ENCODE measurements around the gene FXYD5.

FXYD5 gene

GRCh38 chr19:35204799-35205732 lies 50.5 kb downstream of the FXYD5 start:
- H3K4me3 ChIP-seq (ENCODE audit: insufficient read depth, low read depth, low read length), result no peak overlapping the region
- H3K27ac ChIP-seq (ENCODE audit: insufficient read depth, low read depth, low read length, poor library complexity, severe bottlenecking), result no peak overlapping the region
- WGBS, 2 experiments, result 78 to 79% methylated on average over 13 of the region's 13 CpGs
- no peaks in the 10 kb centered on the region for H3K9me3 ChIP-seq (ENCODE audit: control insufficient read depth, low read length)
- no peaks in the 10 kb centered on the region for H3K36me3 ChIP-seq (ENCODE audit: control insufficient read depth, insufficient read depth, low read length)
- peaks cover 9% of the 10 kb centered on the region for H3K4me1 ChIP-seq (ENCODE audit: control insufficient read depth, insufficient read depth, low read length)
- no peaks in the 10 kb centered on the region for H3K27me3 ChIP-seq (ENCODE audit: control insufficient read depth, insufficient read depth, low read length, poor library complexity, severe bottlenecking)

- no peak overlapping the region for H3K27ac ChIP-seq (ENCODE audit: insufficient read depth, low read depth, low read length, poor library complexity, severe bottlenecking)
- no peaks in the 10 kb centered on the region for H3K9me3 ChIP-seq (ENCODE audit: control insufficient read depth, low read length)
- 85 to 87% methylated on average over 6 of the region's 6 CpGs for WGBS, 2 experiments
- no peaks in the 10 kb centered on the region for H3K27me3 ChIP-seq (ENCODE audit: control insufficient read depth, insufficient read depth, low read length, poor library complexity, severe bottlenecking)
- no peak overlapping the region for H3K4me3 ChIP-seq (ENCODE audit: insufficient read depth, low read depth, low read length)
- peaks cover 9% of the 10 kb centered on the region for H3K4me1 ChIP-seq (ENCODE audit: control insufficient read depth, insufficient read depth, low read length)
- H3K36me3 ChIP-seq (ENCODE audit: control insufficient read depth, insufficient read depth, low read length), result no peaks in the 10 kb centered on the region
Observed at GRCh38 chr19:35205733-35206323, 51.3 kb downstream of the FXYD5 start.

GRCh38 chr19:35206379-35206778 lies 51.8 kb downstream of the FXYD5 start:
- 92 to 93% methylated on average over 5 of the region's 5 CpGs for WGBS, 2 experiments
- H3K4me3 ChIP-seq (ENCODE audit: insufficient read depth, low read depth, low read length), result no peak overlapping the region
- no peaks in the 10 kb centered on the region for H3K36me3 ChIP-seq (ENCODE audit: control insufficient read depth, insufficient read depth, low read length)
- H3K9me3 ChIP-seq (ENCODE audit: control insufficient read depth, low read length), result no peaks in the 10 kb centered on the region
- H3K4me1 ChIP-seq (ENCODE audit: control insufficient read depth, insufficient read depth, low read length), result peaks cover 9% of the 10 kb centered on the region
- no peaks in the 10 kb centered on the region for H3K27me3 ChIP-seq (ENCODE audit: control insufficient read depth, insufficient read depth, low read length, poor library complexity, severe bottlenecking)
- no peak overlapping the region for H3K27ac ChIP-seq (ENCODE audit: insufficient read depth, low read depth, low read length, poor library complexity, severe bottlenecking)

GRCh38 chr19:35206855-35207254 lies 52.3 kb downstream of the FXYD5 start:
- Histone ChIP-seq H3K4me3 (ENCODE audit: insufficient read depth, low read depth, low read length) (no peak overlapping the region), H3K9me3 (ENCODE audit: control insufficient read depth, low read length) (no peaks in the 10 kb centered on the region), H3K36me3 (ENCODE audit: control insufficient read depth, insufficient read depth, low read length) (no peaks in the 10 kb centered on the region), H3K27ac (ENCODE audit: insufficient read depth, low read depth, low read length, poor library complexity, severe bottlenecking) (no peak overlapping the region), H3K4me1 (ENCODE audit: control insufficient read depth, insufficient read depth, low read length) (peaks cover 9% of the 10 kb centered on the region), H3K27me3 (ENCODE audit: control insufficient read depth, insufficient read depth, low read length, poor library complexity, severe bottlenecking) (no peaks in the 10 kb centered on the region)
- WGBS, 2 experiments, result 90 to 93% methylated on average over 1 of the region's 1 CpG

GRCh38 chr19:35207391-35207871 lies 52.9 kb downstream of the FXYD5 start:
- Histone ChIP-seq H3K9me3 (ENCODE audit: control insufficient read depth, low read length) (no peaks in the 10 kb centered on the region), H3K4me3 (ENCODE audit: insufficient read depth, low read depth, low read length) (no peak overlapping the region), H3K27ac (ENCODE audit: insufficient read depth, low read depth, low read length, poor library complexity, severe bottlenecking) (no peak overlapping the region), H3K4me1 (ENCODE audit: control insufficient read depth, insufficient read depth, low read length) (peaks cover 9% of the 10 kb centered on the region), H3K36me3 (ENCODE audit: control insufficient read depth, insufficient read depth, low read length) (no peaks in the 10 kb centered on the region), H3K27me3 (ENCODE audit: control insufficient read depth, insufficient read depth, low read length, poor library complexity, severe bottlenecking) (no peaks in the 10 kb centered on the region)
- WGBS, 2 experiments, result 89 to 94% methylated on average over 6 to 8 of the region's 8 CpGs

GRCh38 chr19:35208121-35208520 lies 53.6 kb downstream of the FXYD5 start:
- peaks cover 9% of the 10 kb centered on the region for H3K4me1 ChIP-seq (ENCODE audit: control insufficient read depth, insufficient read depth, low read length)
- no peaks in the 10 kb centered on the region for H3K36me3 ChIP-seq (ENCODE audit: control insufficient read depth, insufficient read depth, low read length)
- no peaks in the 10 kb centered on the region for H3K9me3 ChIP-seq (ENCODE audit: control insufficient read depth, low read length)
- H3K27me3 ChIP-seq (ENCODE audit: control insufficient read depth, insufficient read depth, low read length, poor library complexity, severe bottlenecking), result no peaks in the 10 kb centered on the region
- H3K4me3 ChIP-seq (ENCODE audit: insufficient read depth, low read depth, low read length), result no peak overlapping the region
- 88 to 89% methylated on average over 8 of the region's 8 CpGs for WGBS, 2 experiments
- H3K27ac ChIP-seq (ENCODE audit: insufficient read depth, low read depth, low read length, poor library complexity, severe bottlenecking), result no peak overlapping the region

GRCh38 chr19:35209646-35210045 lies 55.1 kb downstream of the FXYD5 start:
- Histone ChIP-seq H3K4me1 (ENCODE audit: control insufficient read depth, insufficient read depth, low read length) (peaks cover 5% of the 10 kb centered on the region), H3K9me3 (ENCODE audit: control insufficient read depth, low read length) (no peaks in the 10 kb centered on the region), H3K27ac (ENCODE audit: insufficient read depth, low read depth, low read length, poor library complexity, severe bottlenecking) (no peak overlapping the region), H3K36me3 (ENCODE audit: control insufficient read depth, insufficient read depth, low read length) (no peaks in the 10 kb centered on the region), H3K27me3 (ENCODE audit: control insufficient read depth, insufficient read depth, low read length, poor library complexity, severe bottlenecking) (no peaks in the 10 kb centered on the region), H3K4me3 (ENCODE audit: insufficient read depth, low read depth, low read length) (no peak overlapping the region)
- 96 to 98% methylated on average over 4 of the region's 4 CpGs for WGBS, 2 experiments

- no peaks in the 10 kb centered on the region for H3K9me3 ChIP-seq (ENCODE audit: control insufficient read depth, low read length)
- H3K4me1 ChIP-seq (ENCODE audit: control insufficient read depth, insufficient read depth, low read length), result no peaks in the 10 kb centered on the region
- H3K27ac ChIP-seq (ENCODE audit: insufficient read depth, low read depth, low read length, poor library complexity, severe bottlenecking), result no peak overlapping the region
- 92 to 94% methylated on average over 7 of the region's 7 CpGs for WGBS, 2 experiments
- no peak overlapping the region for H3K4me3 ChIP-seq (ENCODE audit: insufficient read depth, low read depth, low read length)
- no peaks in the 10 kb centered on the region for H3K36me3 ChIP-seq (ENCODE audit: control insufficient read depth, insufficient read depth, low read length)
- no peaks in the 10 kb centered on the region for H3K27me3 ChIP-seq (ENCODE audit: control insufficient read depth, insufficient read depth, low read length, poor library complexity, severe bottlenecking)
Observed at GRCh38 chr19:35211545-35212230, 57.2 kb downstream of the FXYD5 start.

GRCh38 chr19:35212241-35212640 lies 57.7 kb downstream of the FXYD5 start:
- Histone ChIP-seq H3K9me3 (ENCODE audit: control insufficient read depth, low read length) (no peaks in the 10 kb centered on the region), H3K27ac (ENCODE audit: insufficient read depth, low read depth, low read length, poor library complexity, severe bottlenecking) (no peak overlapping the region), H3K36me3 (ENCODE audit: control insufficient read depth, insufficient read depth, low read length) (no peaks in the 10 kb centered on the region), H3K27me3 (ENCODE audit: control insufficient read depth, insufficient read depth, low read length, poor library complexity, severe bottlenecking) (no peaks in the 10 kb centered on the region), H3K4me3 (ENCODE audit: insufficient read depth, low read depth, low read length) (no peak overlapping the region), H3K4me1 (ENCODE audit: control insufficient read depth, insufficient read depth, low read length) (no peaks in the 10 kb centered on the region)
- 68 to 73% methylated on average over 6 to 7 of the region's 7 CpGs for WGBS, 2 experiments
